NCI-H1417 (cell line): ENCODE data around the gene DDX10.
"Not testable (repeated sequence)": the region's sequence is repeated elsewhere in the genome, so short reads cannot be mapped to it uniquely, and the experiment has no call there.

Experiments
- DNase-seq, 3 experiments: peaks; one replicate each; lab custom pipeline; 2025; lab: John Stamatoyannopoulos, UW

Gene DDX10

DNA sequence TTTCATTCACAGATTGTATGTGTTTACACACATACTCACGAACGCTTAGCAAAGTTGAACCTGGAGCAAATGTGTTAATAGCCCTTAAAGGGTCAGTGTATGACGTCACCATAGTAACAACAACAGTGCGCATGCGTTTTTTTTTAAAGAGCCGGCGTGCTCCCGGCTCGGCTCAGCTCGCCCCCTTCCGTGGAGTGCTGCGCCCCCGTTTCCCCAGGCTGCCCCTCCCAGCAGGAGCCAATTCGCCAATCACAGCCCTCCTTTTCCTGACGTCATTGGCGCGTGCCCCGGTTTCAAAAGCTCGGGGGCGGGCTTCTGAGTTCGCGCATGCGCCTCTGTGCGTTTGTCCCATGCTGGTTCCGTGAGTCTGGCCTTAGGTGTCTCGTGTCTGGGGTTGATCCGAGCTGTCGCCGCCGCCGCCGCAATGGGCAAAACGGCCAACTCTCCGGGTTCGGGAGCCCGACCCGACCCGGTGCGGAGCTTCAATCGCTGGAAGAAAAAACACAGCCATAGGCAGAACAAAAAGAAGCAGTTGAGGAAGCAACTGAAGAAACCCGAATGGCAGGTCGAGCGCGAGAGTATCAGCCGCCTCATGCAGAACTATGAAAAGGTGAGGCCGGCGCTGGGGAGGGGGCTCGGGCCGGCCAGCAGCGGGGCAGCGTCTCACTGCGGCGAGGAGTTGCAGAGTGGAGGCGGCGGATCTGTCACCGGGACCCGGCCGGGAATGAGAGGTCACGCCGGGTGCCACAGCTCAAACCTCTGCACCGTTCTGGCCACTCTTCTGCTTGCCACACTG lies at the start of gene DDX10:
Gene DDX10 (plus strand): TSS at position 340 of the 796 bp plus-strand sequence. CDS start 85 bp downstream, at position 425.
- DNase-seq = peak; percentile 98 to 100 (median 99)

GRCh38 chr11:108616549-108616948 lies 48.3 kb upstream of the DDX10 start:
- DNase-seq = no peak

DNA sequence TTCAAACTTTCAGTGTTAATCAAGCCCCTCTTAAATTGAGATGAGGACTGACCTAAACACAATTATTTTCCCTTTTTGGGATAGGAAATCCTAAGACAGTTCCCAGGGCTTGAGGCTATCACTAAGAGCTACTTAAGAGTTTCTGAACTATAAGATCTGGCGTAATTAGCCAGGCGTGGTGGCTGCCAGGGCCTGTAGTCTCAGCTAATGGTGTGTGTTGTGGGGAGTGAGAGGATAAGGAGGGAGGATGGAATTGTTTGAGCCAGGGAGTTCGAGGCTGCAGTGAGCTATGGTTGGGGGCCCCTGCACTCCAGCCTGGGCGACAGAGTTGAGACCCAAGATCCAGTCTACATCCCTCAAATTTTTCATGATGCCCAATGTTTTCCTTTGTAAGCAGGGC lies 47.8 kb upstream of the DDX10 start:
- DNase-seq = no peak

DNA sequence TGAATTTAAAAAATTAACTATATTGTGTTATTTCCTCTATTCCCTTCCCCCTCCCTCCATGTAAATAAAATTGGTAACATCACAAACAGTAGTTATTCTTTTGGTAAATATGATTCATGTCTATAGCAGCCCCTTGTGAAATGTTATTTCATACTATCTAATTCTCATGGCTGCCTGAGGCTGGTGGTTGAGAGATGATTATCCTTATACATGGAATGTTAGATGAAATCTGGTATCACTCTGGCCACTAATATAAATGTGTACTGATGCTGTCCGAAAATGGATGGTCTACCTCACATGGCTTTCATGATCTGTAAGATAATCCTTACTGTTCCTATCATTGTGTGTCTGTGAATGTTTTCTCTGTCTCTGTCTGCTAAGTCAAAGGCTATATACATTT lies 46.3 kb upstream of the DDX10 start:
- DNase-seq = no peak

GRCh38 chr11:108620958-108621772 lies 43.7 kb upstream of the DDX10 start:
- no peak for DNase-seq

DNA sequence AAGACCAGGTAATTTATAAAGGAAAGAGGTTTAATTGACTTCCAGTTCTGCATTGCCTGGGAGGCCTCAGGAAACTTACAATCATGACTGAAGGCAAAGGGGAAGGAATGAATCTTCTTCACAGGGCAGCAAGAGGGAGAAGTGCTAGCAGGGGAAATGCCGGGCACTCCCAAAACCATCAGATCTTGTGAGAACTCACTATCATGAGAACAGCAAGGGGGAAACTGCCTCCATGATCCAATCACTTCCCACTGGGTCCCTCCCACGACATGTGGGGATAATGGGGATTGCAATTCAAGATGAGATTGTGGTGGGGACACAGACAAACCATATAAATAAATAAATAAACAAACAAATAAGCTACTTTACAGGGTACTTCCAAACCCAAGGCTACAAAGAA lies 42.5 kb upstream of the DDX10 start:
- no peak for DNase-seq

DNA sequence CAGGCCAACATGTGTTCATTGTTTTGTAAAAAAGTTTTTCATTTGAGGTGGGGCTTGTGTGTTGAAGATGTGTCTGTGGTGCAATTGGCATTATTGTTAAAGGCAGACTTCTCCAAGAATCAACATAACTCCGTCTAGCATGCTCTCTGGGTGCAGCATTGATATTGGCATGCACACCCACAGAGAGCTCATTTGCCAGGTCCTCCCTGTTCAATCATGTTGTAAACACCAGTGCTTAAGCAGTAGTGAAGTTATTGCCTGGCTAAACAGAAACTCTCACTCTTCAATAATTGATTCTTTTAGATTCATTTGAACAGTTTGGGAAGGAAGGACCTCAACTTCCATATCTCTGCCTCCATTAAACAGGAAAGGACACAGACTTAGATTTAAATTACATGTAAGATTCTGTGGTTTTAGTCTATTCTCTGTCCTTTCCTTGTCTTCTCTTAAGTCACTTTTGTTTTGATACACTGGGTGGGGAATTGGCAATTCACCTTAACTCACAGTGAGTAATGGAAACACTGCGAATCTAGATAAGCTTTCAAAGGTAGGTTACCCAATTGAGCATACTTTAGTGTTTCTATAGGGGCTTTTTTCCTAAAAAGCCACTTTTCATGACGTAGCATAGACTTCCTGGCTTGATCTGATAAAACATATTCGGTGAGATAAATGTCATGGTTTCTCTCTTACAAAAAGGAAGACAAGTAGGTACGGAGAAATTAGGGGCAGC lies 40.5 kb upstream of the DDX10 start:
- no peak for DNase-seq

GRCh38 chr11:108628326-108628725 lies 36.5 kb upstream of the DDX10 start:
- DNase-seq = no peak

- DNase-seq = no peak
These were observed 36.1 kb upstream of the DDX10 start for GRCh38 chr11:108628812-108629211.

GRCh38 chr11:108629274-108629673 lies 35.6 kb upstream of the DDX10 start:
- no peak for DNase-seq

- no peak for DNase-seq
These were observed 32.7 kb upstream of the DDX10 start for GRCh38 chr11:108632041-108632704.

GRCh38 chr11:108635106-108635505 lies 29.8 kb upstream of the DDX10 start:
- no peak for DNase-seq

- no peak for DNase-seq
These were observed 28.6 kb upstream of the DDX10 start for GRCh38 chr11:108636222-108636621.

DNA sequence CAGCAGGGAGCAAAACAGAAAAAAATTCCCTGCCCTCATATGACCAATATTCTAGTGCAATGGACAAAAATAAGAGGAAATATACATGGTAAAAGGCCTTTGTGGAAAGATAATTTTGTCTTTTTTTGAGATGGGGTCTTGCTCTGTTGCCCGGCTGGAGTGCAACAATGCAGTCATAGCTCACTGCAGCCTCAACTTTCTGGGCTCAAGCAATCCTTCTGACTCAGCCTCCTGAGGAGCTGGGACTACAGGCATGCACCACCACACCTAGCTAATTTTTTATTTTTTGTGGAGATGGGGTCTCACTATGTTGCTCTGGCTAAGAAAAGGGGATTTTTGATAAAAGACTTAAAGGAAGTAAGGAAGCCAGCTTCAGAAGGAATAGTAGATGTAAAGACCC lies 25.7 kb upstream of the DDX10 start:
- no peak for DNase-seq

- DNase-seq = not testable (repeated sequence)
These were observed 23.1 kb upstream of the DDX10 start for GRCh38 chr11:108641752-108642151.

DNA sequence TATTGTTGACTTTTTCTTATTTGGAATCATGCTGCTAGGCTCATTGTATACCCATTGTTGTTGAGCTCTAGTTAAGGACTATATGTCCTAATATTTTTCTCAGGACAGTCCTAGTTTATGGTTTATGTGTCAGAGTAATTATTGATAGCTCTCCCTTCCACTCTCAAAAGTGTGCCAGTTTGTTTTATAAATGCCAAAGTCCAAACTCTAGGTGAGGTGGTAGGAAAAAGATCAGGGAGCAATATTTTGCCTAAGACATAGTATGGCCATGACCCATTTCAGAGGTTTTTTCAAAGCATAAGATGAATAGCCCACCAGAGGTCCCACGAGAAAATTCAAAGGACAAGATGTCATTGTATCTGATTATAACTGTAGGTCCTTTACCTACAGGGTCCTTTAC lies 20.9 kb upstream of the DDX10 start:
- DNase-seq = no peak

DNA sequence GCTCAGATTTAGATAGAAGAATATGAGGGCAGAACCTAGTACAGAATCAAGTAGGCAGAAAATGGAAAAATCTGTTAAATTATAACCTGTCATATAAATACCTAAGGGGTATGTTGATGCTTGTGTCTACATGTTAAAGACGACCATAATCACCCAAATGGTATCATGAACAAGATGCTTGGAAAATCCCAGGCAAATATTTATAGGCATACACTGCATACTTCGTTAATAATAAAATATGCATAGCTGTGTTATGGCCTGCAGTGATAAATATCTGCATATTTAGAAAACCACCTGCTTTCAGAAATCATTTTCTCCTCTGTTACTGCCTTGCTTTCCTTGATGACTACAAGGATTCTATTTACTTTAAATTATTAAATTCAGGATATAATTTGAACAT lies 18.9 kb upstream of the DDX10 start:
- no peak for DNase-seq

- DNase-seq = no peak
These were observed 17.5 kb upstream of the DDX10 start for GRCh38 chr11:108647387-108647700.

DNA sequence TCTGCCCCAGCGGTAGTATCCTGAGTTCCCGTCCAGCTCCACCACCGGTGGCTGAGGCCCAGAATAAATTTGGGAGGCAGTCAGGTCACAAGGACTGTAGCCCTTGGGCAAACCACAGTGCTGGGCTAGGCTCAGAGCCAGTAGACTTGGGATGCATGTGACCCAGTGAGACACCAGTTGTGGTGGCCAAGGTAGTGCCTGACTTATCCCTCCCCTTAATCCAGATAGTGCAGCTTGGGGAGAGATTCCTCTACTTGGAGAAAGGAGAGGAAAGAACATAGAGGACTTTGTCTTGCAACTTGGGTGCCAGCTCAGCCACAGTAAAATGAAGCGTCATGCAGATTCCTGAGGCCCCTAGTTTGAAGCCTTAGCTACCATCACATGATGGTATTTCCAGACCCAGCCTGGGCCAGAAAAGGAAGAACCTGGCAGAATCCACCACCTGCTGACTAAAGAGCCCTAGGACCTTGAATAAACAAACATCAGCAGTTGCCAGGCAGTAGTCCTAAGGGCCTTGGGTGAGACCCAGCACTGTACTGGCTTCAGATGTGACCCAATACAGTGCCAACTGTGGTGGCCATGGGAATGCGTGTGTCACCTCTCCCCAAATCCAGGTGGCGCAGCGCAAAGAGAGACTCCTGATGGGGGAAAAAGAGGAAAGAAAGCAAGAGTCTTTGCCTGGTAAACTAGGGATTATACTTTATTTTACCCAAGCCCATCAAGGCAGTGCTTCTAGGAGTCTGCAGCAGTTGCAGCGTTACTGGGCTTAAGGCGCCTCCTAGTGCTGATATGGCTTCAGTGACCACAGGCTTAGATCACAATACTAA lies 17.0 kb upstream of the DDX10 start:
- DNase-seq = peak; percentile 56 to 89 (median 57)

DNA sequence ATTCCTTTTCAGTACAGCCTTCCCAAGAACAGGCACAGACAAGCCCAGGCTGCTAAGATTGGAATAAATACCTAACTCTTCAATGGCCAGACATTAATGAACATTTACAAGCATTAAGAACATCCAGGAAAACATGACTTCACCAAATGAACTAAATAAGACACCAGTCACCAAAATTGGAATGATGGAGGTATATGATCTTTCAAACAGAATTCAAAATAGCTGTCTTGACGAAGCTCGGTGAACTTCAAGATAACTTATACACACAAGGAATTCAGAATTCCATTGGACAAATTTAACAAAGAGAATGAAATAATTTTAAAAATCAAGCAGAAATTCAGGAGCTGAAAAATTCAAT lies 16.4 kb upstream of the DDX10 start:
- no peak for DNase-seq

DNA sequence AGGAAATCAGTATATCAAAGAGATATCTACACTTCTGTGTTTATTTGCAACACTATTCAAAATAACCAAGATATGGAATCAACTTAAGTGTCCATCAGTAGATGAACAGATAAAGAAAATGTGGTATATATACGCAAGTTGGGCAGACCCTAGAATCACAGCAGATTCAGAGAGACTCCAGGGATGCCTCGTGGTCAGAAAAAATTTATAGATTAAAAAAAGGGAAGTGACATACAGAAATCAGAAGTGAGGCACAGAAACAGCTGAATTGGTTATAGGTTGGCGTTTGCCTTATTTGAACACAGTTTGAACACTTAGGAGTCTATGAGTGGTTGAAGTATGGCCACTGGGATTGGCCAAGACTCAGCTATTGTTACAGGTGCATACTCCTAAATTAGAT lies 10.8 kb upstream of the DDX10 start:
- not testable (repeated sequence) for DNase-seq
